ENCODE data around the gene GAL3ST3. TPM values are rescaled to one million over a fixed set of nuclear protein-coding genes. Genes with fewer than 3 reads are reported as not detected.
"Not testable (repeated sequence)": the region's sequence is repeated elsewhere in the genome, so short reads cannot be mapped to it uniquely, and the experiment has no call there.

The GAL3ST3 gene
- total and polyA plus RNA-seq, 12 donors = 0.07 to 4.6 (median 2.1) TPM

- 52 to 60% methylated on average over 11 to 12 of the region's 12 CpGs for WGBS, 2 donors
- intact Hi-C loops (cut with DNase I) = no loop called here
- no peaks in the 10 kb centered on the region for H3K36me3 ChIP-seq
Measured at GRCh38 chr11:66012371-66012945, 36.5 kb downstream of the GAL3ST3 start.

GRCh38 chr11:66011785-66012303 is 37.1 kb downstream of the GAL3ST3 start, which contains the start of gene CST6:
Gene CST6, plus strand, starts transcription at chr11:66012008. Its CDS starts 37 bp downstream, at chr11:66012045.
- intact Hi-C loops (cut with DNase I) = no loop called here
- ATAC-seq = no peak
- Histone ChIP-seq H3K27me3 (peaks cover 8 to 39% (median 23%) of the 10 kb centered on the region in 7 donors), H3K4me3 (peak within 1 kb of the TSS in 3 of 10 donors; percentile 0 to 30 (median 17)), H3K36me3 (no peaks in the 10 kb centered on the region), H3K27ac (no peak within 1 kb of the TSS), H3K4me1 (peaks cover 0 to 35% (median 18%) of the 10 kb centered on the region in 9 donors), H3K9me3 (no peaks in the 10 kb centered on the region)
- TF ChIP-seq CTCF (IDR thresholded peaks at IDR 0.05) = no peak
- WGBS, 2 donors = 7% methylated on average over 61 of the region's 61 CpGs
- no peak for DNase-seq

More at GRCh38 chr11:66012371-66012945, 36.5 kb downstream of the GAL3ST3 start:
- DNase-seq (no peak), ATAC-seq (no peak)
- Histone ChIP-seq H3K9me3 (no peaks in the 10 kb centered on the region), H3K4me3 (peak overlapping the region in 1 of 10 donors; percentile 30), H3K27ac (no peak overlapping the region), H3K27me3 (peaks cover 8 to 39% (median 23%) of the 10 kb centered on the region in 7 donors), H3K4me1 (peaks cover 0 to 30% (median 18%) of the 10 kb centered on the region in 9 donors)
- TF ChIP-seq CTCF (IDR thresholded peaks at IDR 0.05) = no peak

- peaks cover 0 to 30% (median 14%) of the 10 kb centered on the region in 9 donors for H3K4me1 ChIP-seq
- H3K9me3 ChIP-seq = no peaks in the 10 kb centered on the region
- H3K4me3 ChIP-seq = peak overlapping the region in 2 of 10 donors; percentile 0 to 30
- 42 to 49% methylated on average over 13 to 14 of the region's 14 CpGs for WGBS, 2 donors
- no peak overlapping the region for H3K27ac ChIP-seq
- ATAC-seq = no peak
- intact Hi-C loops (cut with DNase I) = no loop called here
- peaks cover 0 to 5% (median 0%) of the 10 kb centered on the region in 9 donors for H3K36me3 ChIP-seq
- TF ChIP-seq CTCF (IDR thresholded peaks at IDR 0.05) = no peak
- no peak for DNase-seq
- peaks cover 8 to 39% (median 23%) of the 10 kb centered on the region in 7 donors for H3K27me3 ChIP-seq
Measured at GRCh38 chr11:66011239-66011784, 37.6 kb downstream of the GAL3ST3 start.

GRCh38 chr11:66010036-66010435 is 38.9 kb downstream of the GAL3ST3 start:
- H3K9me3 ChIP-seq; intact Hi-C loops (cut with DNase I); DNase-seq; ATAC-seq; H3K27ac ChIP-seq; H3K4me3 ChIP-seq: not testable (repeated sequence)
- Histone ChIP-seq H3K27me3 (peaks cover 8 to 39% (median 23%) of the 10 kb centered on the region in 7 donors), H3K4me1 (peaks cover 0 to 23% (median 5%) of the 10 kb centered on the region in 9 donors), H3K36me3 (peaks cover 0 to 18% (median 4%) of the 10 kb centered on the region in 9 donors)
- WGBS, 2 donors = 43 to 71% methylated on average over 4 of the region's 4 CpGs

All from heart right ventricle (tissue), 16 donors.